Dermis lymphatic vessel endothelial cell (primary cell): ENCODE data around the gene ABHD3. TPM values are rescaled to one million over a fixed set of nuclear protein-coding genes. Genes with fewer than 3 reads are reported as not detected.

ENCODE experiments used
- total RNA-seq: library from RNA; depleted of rRNA; stranded (reverse); fragments of >200 nt; gene quantifications from 2 replicates; pipeline ENCODE4 v1.2.1, GENCODE V29; 2014

The ABHD3 gene
- total RNA-seq, result 4.3 and 5.3 TPM in 2 replicates

GRCh38 chr18:21704603-21705364, at the start of gene ABHD3:
Gene ABHD3 (minus strand): TSS chr18:21704774. CDS start chr18:21704665, 109 bp downstream.

GRCh38 chr18:21740538-21741311, 36.2 kb upstream of the ABHD3 start, which contains the start of gene MIB1:
Gene MIB1 (plus strand): TSS chr18:21740792. CDS start chr18:21741584, 792 bp downstream.

GRCh38 chr18:21612125-21613039, 92.2 kb downstream of the ABHD3 start, which contains the start of gene SNRPD1:
Gene SNRPD1 (plus strand): TSS chr18:21612314. CDS start chr18:21612430, 116 bp downstream.

Other genes starting within 250 kb of the ABHD3 start
- 12.0 and 15.7 TPM in 2 replicates for gene ESCO1, start 104.1 kb downstream of the ABHD3 start, total RNA-seq
- 13.3 and 22.8 TPM in 2 replicates for gene SNRPD1, start 92.5 kb downstream of the ABHD3 start, total RNA-seq
- gene MIB1, start 36.0 kb upstream of the ABHD3 start, total RNA-seq, result 38.9 and 53.5 TPM in 2 replicates